H1 (cell line): ENCODE results near the gene ACKR3. TPM values are rescaled to one million over a fixed set of nuclear protein-coding genes. Genes with fewer than 3 reads are reported as not detected.
A peak's percentile ranks its signal among the peaks of the same experiment; 100 is the strongest.

Experiments used
- CTCF ChIA-PET: fragments of 300-600 bp; sonication (Branson Sonifier 250); formaldehyde crosslinking; loops from one replicate; lab custom pipeline; 2021; ENCODE audit not compliant: partially characterized antibody; lab: Charles Lee
- POLR2A ChIA-PET: fragments of 300-600 bp; sonication (Branson Sonifier 250); formaldehyde crosslinking; loops from one replicate; lab custom pipeline; 2021; ENCODE audit warnings: inconsistent platforms; ENCODE audit not compliant: partially characterized antibody; lab: Charles Lee
- DNase-seq, 2 experiments: peaks; one replicate each; pipeline versions ENCODE4 v3.0.0 to v3.0.0-alpha.2; 2010 to 2022; ENCODE audit warnings: low spot score in 2 of 2, low read depth in 1 of 2, mixed read lengths in 1 of 2
- FAIRE-seq: peaks from 2 replicates; lab custom pipeline; 2011; peaks lifted over from hg19 to GRCh38; lab: Jason Lieb, UNC
- H2AFZ ChIP-seq: 2 replicates; pipeline ENCODE4 v1.8.1; 2012; ENCODE audit warnings: low read length, inconsistent platforms
- H2AK5ac ChIP-seq: 2 replicates; pipeline ENCODE4 v1.6.1; 2013; ENCODE audit warnings: low read depth, low read length
- H2BK120ac ChIP-seq: replicated peaks from 2 replicates; pipeline ENCODE3; 2013; ENCODE audit warnings: low read depth, low read length, inconsistent platforms
- H2BK12ac ChIP-seq: 2 replicates; pipeline ENCODE4 v1.6.1; 2013; ENCODE audit warnings: low read depth, low read length
- H2BK15ac ChIP-seq: 2 replicates; pipeline ENCODE4 v1.6.1; 2013; ENCODE audit warnings: low read length
- H2BK20ac ChIP-seq: 2 replicates; pipeline ENCODE4 v1.6.1; 2013; ENCODE audit warnings: low read length
- H2BK5ac ChIP-seq: 2 replicates; pipeline ENCODE4 v1.6.1; 2013; ENCODE audit warnings: low read depth, low read length
- H3K14ac ChIP-seq: 2 replicates; pipeline ENCODE4 v1.6.1; 2013; ENCODE audit warnings: inconsistent platforms; ENCODE audit not compliant: insufficient read length
- H3K18ac ChIP-seq: 2 replicates; pipeline ENCODE4 v1.6.1; 2013; ENCODE audit warnings: low read length; ENCODE audit errors: extremely low read depth
- H3K23ac ChIP-seq: 2 replicates; pipeline ENCODE4 v1.6.1; 2013; ENCODE audit warnings: inconsistent platforms; ENCODE audit not compliant: insufficient read length
- H3K23me2 ChIP-seq: 2 replicates; pipeline ENCODE4 v1.6.1; 2013; ENCODE audit warnings: low read depth, low read length
- H3K27ac ChIP-seq: 2 replicates; pipeline ENCODE4 v1.6.1; 2011; ENCODE audit warnings: low read depth, low read length, inconsistent platforms
- H3K27me3 ChIP-seq, 4 experiments: replicated peaks in 1 of 4; 1 replicate in 1 of 4; 2 replicates in 3 of 4; pipeline versions ENCODE4 v1.6.1 to v1.8.1; 2011 to 2013; ENCODE audit warnings: low read length in 3 of 4, mild to moderate bottlenecking in 3 of 4, inconsistent platforms in 2 of 4, mixed read lengths in 2 of 4, moderate library complexity in 1 of 4; ENCODE audit not compliant: control insufficient read depth in 3 of 4, insufficient read depth in 3 of 4; ENCODE audit errors: extremely low read depth in 1 of 4
- H3K36me3 ChIP-seq, 4 experiments: 2 replicates each; pipeline versions ENCODE4 v1.6.1 to v1.8.1; 2011 to 2013; ENCODE audit warnings: mild to moderate bottlenecking in 4 of 4, low read length in 3 of 4, moderate library complexity in 2 of 4, control low read depth in 1 of 4, inconsistent platforms in 1 of 4; ENCODE audit not compliant: insufficient read depth in 4 of 4, control insufficient read depth in 2 of 4
- H3K4ac ChIP-seq: replicated peaks from 2 replicates; pipeline ENCODE3; 2013; ENCODE audit warnings: low read length, low read depth, mixed read lengths, inconsistent platforms; ENCODE audit not compliant: insufficient read length
- H3K4me1 ChIP-seq, 4 experiments: replicated peaks in 1 of 4; 1 replicate in 1 of 4; 2 replicates in 3 of 4; pipeline versions ENCODE4 v1.6.1 to v1.8.1; 2011 to 2013; ENCODE audit warnings: low read length in 3 of 4, inconsistent platforms in 2 of 4, mixed read lengths in 1 of 4; ENCODE audit not compliant: insufficient read depth in 4 of 4, control insufficient read depth in 3 of 4
- H3K4me2 ChIP-seq, 2 experiments: 2 replicates each; pipeline versions ENCODE4 v1.6.1 to v1.8.1; 2011 to 2013; ENCODE audit warnings: low read depth in 2 of 2, low read length in 2 of 2, control low read depth in 1 of 2, inconsistent platforms in 1 of 2, mild to moderate bottlenecking in 1 of 2; ENCODE audit not compliant: insufficient read depth in 1 of 2
- H3K4me3 ChIP-seq, 4 experiments: fragments of 200-600, 300-600 bp in 1 of 4; sonication (generic), shearing (Covaris generic), sonication (Bioruptor Twin) in 1 of 4; 2 replicates each; pipeline versions ENCODE4 v1.5.1 to v1.8.1; 2011 to 2016; ENCODE audit warnings: low read length in 4 of 4, low read depth in 3 of 4, control low read depth in 2 of 4, inconsistent platforms in 2 of 4, mild to moderate bottlenecking in 2 of 4, mixed read lengths in 1 of 4, moderate library complexity in 1 of 4; ENCODE audit not compliant: insufficient read depth in 2 of 4; ENCODE audit errors: extremely low read depth in 1 of 4
- H3K56ac ChIP-seq: replicated peaks from 2 replicates; pipeline ENCODE3; 2013; ENCODE audit warnings: low read depth, mild to moderate bottlenecking, mixed read lengths, low read length, inconsistent platforms; ENCODE audit not compliant: insufficient read length
- H3K79me1 ChIP-seq: 2 replicates; pipeline ENCODE4 v1.6.1; 2013; ENCODE audit warnings: low read depth, low read length, control low read depth
- H3K79me2 ChIP-seq, 2 experiments: 2 replicates each; pipeline versions ENCODE4 v1.6.1 to v1.8.1; 2012 to 2013; ENCODE audit warnings: low read length in 2 of 2, mild to moderate bottlenecking in 2 of 2, inconsistent platforms in 1 of 2; ENCODE audit not compliant: insufficient read depth in 2 of 2, control insufficient read depth in 1 of 2
- H3K9ac ChIP-seq, 4 experiments: replicated peaks in 1 of 4; 1 replicate in 1 of 4; 2 replicates in 3 of 4; pipeline versions ENCODE4 v1.6.1 to v1.8.1; 2011 to 2013; ENCODE audit warnings: low read depth in 3 of 4, low read length in 3 of 4, control low read depth in 2 of 4, mild to moderate bottlenecking in 2 of 4, moderate library complexity in 2 of 4, inconsistent platforms in 1 of 4; ENCODE audit errors: extremely low read depth in 1 of 4
- H3K9me3 ChIP-seq, 2 experiments: 2 replicates each; pipeline versions ENCODE4 v1.6.1 to v1.8.1; 2012 to 2013; ENCODE audit warnings: mild to moderate bottlenecking in 2 of 2, moderate library complexity in 2 of 2, control low read depth in 1 of 2, inconsistent platforms in 1 of 2, low read depth in 1 of 2, low read length in 1 of 2, mixed read lengths in 1 of 2; ENCODE audit not compliant: insufficient read depth in 2 of 2
- H4K20me1 ChIP-seq, 2 experiments: replicated peaks in 1 of 2; 2 replicates each; pipeline versions ENCODE3 to v1.8.1; 2011 to 2013; ENCODE audit warnings: inconsistent platforms in 2 of 2, low read length in 2 of 2, mild to moderate bottlenecking in 1 of 2; ENCODE audit not compliant: insufficient read depth in 2 of 2, control insufficient read depth in 1 of 2
- H4K5ac ChIP-seq: 2 replicates; pipeline ENCODE4 v1.6.1; 2013; ENCODE audit warnings: low read length, low read depth, mixed read lengths, inconsistent platforms; ENCODE audit not compliant: insufficient read length
- H4K8ac ChIP-seq: 2 replicates; pipeline ENCODE4 v1.8.0; 2013; ENCODE audit warnings: mild to moderate bottlenecking, moderate library complexity, low read length, inconsistent platforms; ENCODE audit not compliant: insufficient read depth; ENCODE audit errors: extremely low read depth
- H4K91ac ChIP-seq: replicated peaks from 2 replicates; pipeline ENCODE3; 2013; ENCODE audit warnings: low read length, mixed read lengths, inconsistent platforms; ENCODE audit not compliant: insufficient read length
- CHD1 ChIP-seq: IDR thresholded peaks from 2 replicates; pipeline ENCODE4 v1.6.1; 2012; ENCODE audit warnings: low read depth, low read length, improper control_type of control experiment
- GTF2F1 ChIP-seq: IDR thresholded peaks from 2 replicates; pipeline ENCODE4 v1.6.1; 2012; ENCODE audit warnings: low read depth, low read length, improper control_type of control experiment, borderline replicate concordance
- KDM5A ChIP-seq: fragments of 200-600 bp; IDR thresholded peaks from 2 replicates; pipeline ENCODE4 v1.7.1; 2012; ENCODE audit warnings: mild to moderate bottlenecking, low read length, inconsistent platforms, mixed read lengths
- PHF8 ChIP-seq: fragments of 200-600 bp; sonication (generic); conservative IDR thresholded peaks from 2 replicates; pipeline ENCODE4 v1.7.1; 2012; ENCODE audit warnings: low read depth, mild to moderate bottlenecking, inconsistent platforms, low read length, moderate library complexity
- RAD21 ChIP-seq, 2 experiments: IDR thresholded peaks in 1 of 2; conservative IDR thresholded peaks in 1 of 2; 2 replicates each; pipeline ENCODE4 v1.6.1; 2011; ENCODE audit warnings: low read depth in 2 of 2, low read length in 2 of 2, improper control_type of control experiment in 1 of 2, inconsistent platforms in 1 of 2, mild to moderate bottlenecking in 1 of 2, moderate library complexity in 1 of 2
- RBBP5 ChIP-seq: IDR thresholded peaks from 2 replicates; pipeline ENCODE4 v1.7.1; 2012; ENCODE audit warnings: low read depth, mild to moderate bottlenecking, inconsistent platforms, low read length, moderate library complexity, borderline replicate concordance
- RFX5 ChIP-seq: IDR thresholded peaks from 2 replicates; pipeline ENCODE4 v1.6.1; 2011; ENCODE audit warnings: low read depth, low read length, improper control_type of control experiment, borderline replicate concordance
- SIX5 ChIP-seq: IDR thresholded peaks from 2 replicates; pipeline ENCODE4 v1.6.1; 2011; ENCODE audit warnings: mild to moderate bottlenecking, low read depth, low read length
- TAF1 ChIP-seq: IDR thresholded peaks from 2 replicates; pipeline ENCODE4 v1.6.1; 2011; ENCODE audit warnings: mild to moderate bottlenecking, low read depth, low read length
- polyA plus RNA-seq, 7 experiments: library from polyadenylated mRNA; depleted of rRNA in 3 of 7; stranded (reverse) in 5 of 7; unstranded in 2 of 7; fragments of >200 nt in 5 of 7; fragments of 200-250 nt in 2 of 7; gene quantifications; 1 replicate in 5 of 7; 2 replicates in 1 of 7; 4 replicates in 1 of 7; pipeline versions ENCODE4 v1.2.1 to v1.2.3, GENCODE V29; 2011 to 2013; ENCODE audit warnings: missing spikeins in 2 of 7, mixed read lengths in 2 of 7
- total RNA-seq: library from RNA; stranded (reverse); fragmentation: NEBNext Ultra II Directional; extraction: Animal tissue kit (Norgen Biotek cat#: 25700); gene quantifications from 2 replicates; pipeline ENCODE4 v1.2.1, GENCODE V29; 2021

Gene ACKR3
- total and polyA plus RNA-seq, 2 of the 8 experiments (the other 6 are each of a cell fraction or from before 2014, with no cell fraction given) = 1.4 to 24.4 TPM

DNA sequence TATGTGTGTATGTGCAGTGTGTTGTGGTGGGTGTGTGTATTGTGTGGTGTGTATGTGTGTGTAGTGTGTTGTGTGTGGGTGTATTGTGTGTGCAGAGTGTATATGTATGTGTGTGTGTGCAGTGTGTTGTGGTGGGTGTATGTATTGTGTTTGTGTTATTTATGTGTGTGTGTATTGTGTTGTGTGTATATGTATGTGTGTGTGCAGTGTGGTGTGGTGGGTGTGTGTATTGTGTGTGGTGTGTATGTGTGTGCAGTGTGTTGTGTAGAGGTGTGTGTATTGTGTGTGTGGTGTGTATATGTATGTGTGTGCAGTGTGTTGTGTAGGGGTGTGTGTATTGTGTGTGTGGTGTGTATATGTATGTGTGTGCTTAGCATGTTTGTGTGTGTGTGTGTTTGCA lies 24.3 kb downstream of the ACKR3 start:
- no peak overlapping the region for H2AFZ ChIP-seq
- H3K4ac ChIP-seq = no peak overlapping the region
- H2BK5ac ChIP-seq = no peak overlapping the region
- H3K9ac ChIP-seq = peak overlapping the region in 1 of 4 experiments; percentile 16; a peak in 1 of 7 replicates
- no peaks in the 10 kb centered on the region for H3K4me1 ChIP-seq
- ChIA-PET CTCF (no interaction called here), POLR2A (no interaction called here)
- peaks cover 12% of the 10 kb centered on the region for H3K23me2 ChIP-seq
- H2BK12ac ChIP-seq = no peak overlapping the region
- FAIRE-seq (peak; percentile 50), DNase-seq (no peak)
- H3K4me2 ChIP-seq = no peak overlapping the region
- H3K56ac ChIP-seq = peak overlapping the region; percentile 97
- no peak overlapping the region for H3K4me3 ChIP-seq
- H3K79me1 ChIP-seq = no peaks in the 10 kb centered on the region
- H2BK15ac ChIP-seq = no peak overlapping the region
- no peaks in the 10 kb centered on the region for H3K27me3 ChIP-seq
- no peak overlapping the region for H3K14ac ChIP-seq
- H2BK20ac ChIP-seq = peak overlapping the region; percentile 6; the same call in 1 of the 2 replicates
- peak overlapping the region; percentile 97; the same call in 1 of the 2 replicates for H2AK5ac ChIP-seq
- H3K36me3 ChIP-seq = no peaks in the 10 kb centered on the region; a peak in 1 of 8 replicates
- no peaks in the 10 kb centered on the region for H3K9me3 ChIP-seq
- no peak overlapping the region for H4K8ac ChIP-seq
- peaks cover 0 to 2% of the 10 kb centered on the region in 2 experiments; a peak in 1 of 4 replicates for H3K79me2 ChIP-seq
- no peak overlapping the region for H4K5ac ChIP-seq
- H3K23ac ChIP-seq = no peak overlapping the region
- H4K91ac ChIP-seq = peak overlapping the region; percentile 45
- no peak for TF ChIP-seq GTF2F1
- no peak for TF ChIP-seq RFX5
- TF ChIP-seq KDM5A = no peak
- TF ChIP-seq SIX5 = no peak
- TF ChIP-seq CHD1 = no peak
- no peak for TF ChIP-seq PHF8
- no peak for TF ChIP-seq RAD21 (IDR thresholded peaks at IDR 0.05 in 1 of 2, conservative IDR thresholded peaks at IDR 0.05 in 1 of 2; ENCODE audit: low read depth in 2 of 2, low read length in 2 of 2)
- no peak for TF ChIP-seq TAF1
- no peak for TF ChIP-seq RBBP5
- H4K20me1 ChIP-seq = peaks cover 0 to 13% of the 10 kb centered on the region in 2 experiments
- no peak overlapping the region for H3K27ac ChIP-seq
- no peak overlapping the region for H2BK120ac ChIP-seq
- H3K18ac ChIP-seq = no peak overlapping the region
